Left lung (tissue), 10 donors: ENCODE data around the gene SLC12A1. TPM values are rescaled to one million over a fixed set of nuclear protein-coding genes. Genes with fewer than 3 reads are reported as not detected.

Experiments
- ATAC-seq: fragments of 200-7000 bp; cut with Tn5 transposase; one replicate; pipeline ENCODE4 v1.9.1; 2020; ENCODE audit warnings: moderate library complexity
- DNase-seq, 4 donors: peaks; one replicate each; pipeline ENCODE4 v3.0.0-alpha.2; 2013 to 2020
- H3K27ac ChIP-seq, 2 donors: fragments of 200-600 bp; sonication (generic) in 1 of 2; one replicate each; pipeline versions ENCODE4 v1.5.0 to v1.8.0; 2020 to 2021
- H3K27me3 ChIP-seq, 2 donors: fragments of 200-600 bp; sonication (generic) in 1 of 2; one replicate each; pipeline versions ENCODE4 v1.5.0 to v1.8.0; 2020 to 2021
- H3K36me3 ChIP-seq, 2 donors: fragments of 200-600 bp; sonication (generic) in 1 of 2; one replicate each; pipeline versions ENCODE4 v1.5.0 to v1.8.0; 2020 to 2021
- H3K4me1 ChIP-seq, 2 donors: fragments of 200-600 bp; one replicate each; pipeline ENCODE4 v1.8.0; 2021
- H3K4me3 ChIP-seq, 2 donors: fragments of 200-600 bp; sonication (generic) in 1 of 2; one replicate each; pipeline versions ENCODE4 v1.5.0 to v1.8.0; 2020 to 2021; ENCODE audit warnings: mild to moderate bottlenecking in 1 of 2
- H3K9me3 ChIP-seq, 2 donors: fragments of 200-600 bp; sonication (generic) in 1 of 2; one replicate each; pipeline versions ENCODE4 v1.5.0 to v1.8.0; 2020 to 2021
- CTCF ChIP-seq, 2 donors: fragments of 200-600 bp; sonication (generic) in 1 of 2; IDR thresholded peaks; one replicate each; pipeline versions ENCODE4 v1.5.0 to v1.8.0; 2021; ENCODE audit warnings: antibody characterized with exemption in 2 of 2
- intact Hi-C, 2 donors: fragments of 100-400 bp; cut with DNase I; formaldehyde crosslinking; loops; one replicate each; pipeline versions ENCODE4 v1.11.2 to v1.14.2; 2022
- polyA plus RNA-seq, 6 donors: library from polyadenylated mRNA; unstranded; fragments of 120-200 nt; gene quantifications; one replicate each; pipeline ENCODE4 v1.2.1, GENCODE V29; 2013; ENCODE audit not compliant: insufficient read length in 6 of 6
- total RNA-seq, 2 donors: library from RNA; stranded (reverse); fragmentation: NEBNext Ultra II Directional; extraction: Animal tissue kit (Norgen Biotek cat#: 25700); gene quantifications; one replicate each; pipeline ENCODE4 v1.2.1, GENCODE V29; 2021
- donor health status: DM: no; HTN: yes; CAD: no.
- donor health status: DM: no; HTN: no; CAD: no.

The SLC12A1 gene
- total and polyA plus RNA-seq, 8 donors, result 0.26 to 3.6 (median 0.83) TPM; not detected in 2

GRCh38 chr15:48176957-48177356, 29.1 kb upstream of the SLC12A1 start:
- TF ChIP-seq CTCF (IDR thresholded peaks at IDR 0.05), result no peak
- Histone ChIP-seq H3K4me3 (peak overlapping the region in 1 of 2 donors; percentile 61), H3K27me3 (peaks cover 11 to 34% of the 10 kb centered on the region in 2 donors), H3K4me1 (peaks cover 0 to 8% of the 10 kb centered on the region in 2 donors), H3K9me3 (no peaks in the 10 kb centered on the region), H3K36me3 (no peaks in the 10 kb centered on the region), H3K27ac (no peak overlapping the region)
- intact Hi-C loops, result loop anchor here in 1 of 2 donors (10.0 kb wide), 1 partner anchor 58 kb away; no protein-coding TSS in a partner anchor
- DNase-seq, result no peak
- no peak for ATAC-seq

GRCh38 chr15:48177383-48177765, 28.7 kb upstream of the SLC12A1 start:
- intact Hi-C loops, result loop anchor here in 1 of 2 donors (10.0 kb wide), 1 partner anchor 57 kb away; no protein-coding TSS in a partner anchor
- TF ChIP-seq CTCF (IDR thresholded peaks at IDR 0.05), result no peak
- ATAC-seq (peak; percentile 88), DNase-seq (peak in 2 of 4 donors; percentile 25 to 52)
- Histone ChIP-seq H3K4me1 (peaks cover 0 to 8% of the 10 kb centered on the region in 2 donors), H3K27ac (peak overlapping the region; percentile 46 to 60), H3K27me3 (peaks cover 11 to 34% of the 10 kb centered on the region in 2 donors), H3K36me3 (no peaks in the 10 kb centered on the region), H3K9me3 (no peaks in the 10 kb centered on the region), H3K4me3 (peak overlapping the region; percentile 49 to 61)

DNA sequence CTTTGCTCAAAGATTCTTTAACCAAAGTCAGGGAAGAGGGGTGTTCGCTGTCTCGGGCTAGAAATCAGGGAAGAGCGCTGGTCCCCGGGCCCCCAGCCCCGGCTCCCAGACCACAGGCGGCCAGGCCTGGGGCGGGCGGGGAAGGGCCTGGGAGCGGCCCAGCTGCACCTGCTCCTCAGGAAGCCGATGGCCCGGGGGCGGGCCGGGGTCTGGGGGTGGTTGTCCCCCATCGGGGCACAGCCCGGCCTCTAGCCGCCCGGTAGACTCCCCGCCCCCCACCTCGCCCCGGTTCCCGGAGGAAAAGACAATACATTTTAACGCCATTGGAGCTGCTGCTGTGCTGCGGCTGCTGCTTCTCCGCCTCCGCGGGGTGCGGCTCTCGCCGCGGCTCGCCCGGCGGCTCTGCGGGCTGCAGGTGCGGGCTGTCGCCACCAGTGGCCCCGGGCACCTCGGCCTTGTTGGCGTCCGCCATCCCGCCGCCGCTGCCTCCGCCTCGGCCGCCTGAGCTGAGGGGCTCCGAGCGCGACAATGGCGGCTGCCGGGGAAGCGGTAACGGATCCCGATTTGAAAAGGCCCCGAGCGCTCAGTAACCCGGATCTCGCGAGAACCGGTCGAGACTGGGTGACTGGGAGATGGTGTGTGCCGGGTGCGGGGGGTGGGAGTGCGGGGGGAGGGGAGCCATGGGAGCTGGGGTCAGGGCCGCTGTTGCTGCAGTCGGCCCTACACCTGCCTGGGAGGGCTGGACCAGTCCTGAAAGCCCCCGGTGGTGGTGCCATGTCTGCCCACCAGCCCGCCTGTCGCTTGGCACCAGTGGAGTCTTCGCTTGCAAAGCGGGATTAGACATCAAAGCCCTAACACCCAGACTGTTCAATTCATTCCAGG, 28.1 kb upstream of the SLC12A1 start, which contains the start of gene MYEF2:
Gene MYEF2, minus strand, starts transcription at position 530 of the 882 bp plus-strand sequence. Its CDS starts 58 bp downstream, at position 472.
- no peaks in the 10 kb centered on the region for H3K36me3 ChIP-seq
- H3K27ac ChIP-seq, result peak within 1 kb of the TSS; percentile 46 to 60
- intact Hi-C loops, result loop anchor here in 1 of 2 donors (10.0 kb wide), 1 partner anchor 57 kb away; no protein-coding TSS in a partner anchor

DNA sequence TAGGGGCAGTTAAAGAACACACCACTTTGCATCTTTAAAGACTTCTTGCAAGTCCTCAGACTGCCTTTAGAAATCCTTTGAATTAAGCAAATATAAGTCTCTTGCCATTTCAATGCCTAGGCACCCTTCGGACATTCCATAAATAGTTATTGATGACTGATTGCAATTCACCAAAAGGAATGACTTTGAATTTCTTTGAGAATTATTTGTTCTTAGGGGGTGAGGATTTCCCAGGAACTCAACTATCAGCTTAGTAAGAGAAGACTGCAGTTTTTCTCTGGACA, 27.5 kb upstream of the SLC12A1 start:
- Histone ChIP-seq H3K27ac (no peak overlapping the region), H3K4me3 (peak overlapping the region; percentile 49 to 61), H3K36me3 (no peaks in the 10 kb centered on the region), H3K9me3 (no peaks in the 10 kb centered on the region), H3K27me3 (peaks cover 11 to 34% of the 10 kb centered on the region in 2 donors), H3K4me1 (peaks cover 0 to 8% of the 10 kb centered on the region in 2 donors)
- intact Hi-C loops, result loop anchor here in 1 of 2 donors (10.0 kb wide), 1 partner anchor 56 kb away; no protein-coding TSS in a partner anchor
- no peak for TF ChIP-seq CTCF (IDR thresholded peaks at IDR 0.05)
- DNase-seq (no peak), ATAC-seq (no peak)

More for the DNA sequence above, 28.1 kb upstream of the SLC12A1 start, which contains the start of gene MYEF2:
- Histone ChIP-seq H3K9me3 (no peaks in the 10 kb centered on the region), H3K4me3 (peak within 1 kb of the TSS; percentile 49 to 61), H3K4me1 (peaks cover 0 to 8% of the 10 kb centered on the region in 2 donors), H3K27me3 (peaks cover 11 to 34% of the 10 kb centered on the region in 2 donors)
- no peak for TF ChIP-seq CTCF (IDR thresholded peaks at IDR 0.05)
- DNase-seq, result peak; percentile 34 to 85 (median 68)
- peak; percentile 90 for ATAC-seq

DNA sequence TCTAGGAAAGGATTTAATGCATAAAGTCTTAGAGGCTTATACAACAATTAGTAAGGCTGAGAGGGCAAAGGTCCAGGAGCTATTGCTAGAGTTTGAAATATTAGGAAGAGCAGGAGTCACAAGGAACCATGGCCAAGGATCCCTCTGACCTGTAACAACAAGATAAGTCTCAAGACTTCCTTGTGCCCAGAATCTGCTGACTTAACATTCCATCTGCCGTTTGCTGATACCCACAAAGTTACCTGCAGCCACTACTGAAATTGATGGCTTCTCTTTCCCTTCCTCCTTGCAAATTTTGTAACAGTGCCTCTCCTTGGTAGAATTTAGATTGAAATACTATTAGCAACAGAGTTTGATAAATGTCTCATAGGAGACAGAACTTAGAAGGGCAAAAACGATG, 23.4 kb upstream of the SLC12A1 start:
- Histone ChIP-seq H3K27ac (no peak overlapping the region), H3K9me3 (no peaks in the 10 kb centered on the region), H3K4me1 (peaks cover 0 to 4% of the 10 kb centered on the region in 2 donors), H3K36me3 (no peaks in the 10 kb centered on the region), H3K4me3 (no peak overlapping the region), H3K27me3 (peaks cover 9 to 19% of the 10 kb centered on the region in 2 donors)
- ATAC-seq (no peak), DNase-seq (no peak)
- intact Hi-C loops, result no loop called here
- TF ChIP-seq CTCF (IDR thresholded peaks at IDR 0.05), result no peak
